NCI-H2227 treated with DMSO at 0.1 percent for 48 hours (cell line): ENCODE measurements around the gene DTD1.

Source experiments
- DNase-seq: peaks from one replicate; lab custom pipeline; 2025; lab: John Stamatoyannopoulos, UW

Gene DTD1

GRCh38 chr20:18615020-18615650, 27.3 kb downstream of the DTD1 start:
- DNase-seq = no peak

- no peak for DNase-seq
Observed at GRCh38 chr20:18621004-18621403, 33.1 kb downstream of the DTD1 start.

GRCh38 chr20:18623156-18623910, 35.5 kb downstream of the DTD1 start:
- DNase-seq = no peak

GRCh38 chr20:18624948-18625347, 37.1 kb downstream of the DTD1 start:
- no peak for DNase-seq

- no peak for DNase-seq
Observed at GRCh38 chr20:18625907-18626655, 38.2 kb downstream of the DTD1 start.

GRCh38 chr20:18628330-18628920, 40.6 kb downstream of the DTD1 start:
- DNase-seq = no peak

- peak; percentile 66 for DNase-seq
Observed at GRCh38 chr20:18632196-18632789, 44.4 kb downstream of the DTD1 start.

- DNase-seq = no peak
Observed at GRCh38 chr20:18633411-18633810, 45.6 kb downstream of the DTD1 start.

- no peak for DNase-seq
Observed at GRCh38 chr20:18634501-18634900, 46.6 kb downstream of the DTD1 start.

- DNase-seq = no peak
Observed at GRCh38 chr20:18635380-18635779, 47.5 kb downstream of the DTD1 start.

GRCh38 chr20:18637224-18637623, 49.4 kb downstream of the DTD1 start:
- no peak for DNase-seq

GRCh38 chr20:18638768-18639167, 50.9 kb downstream of the DTD1 start:
- DNase-seq = no peak

- DNase-seq = peak; percentile 93
Observed at GRCh38 chr20:18639501-18639979, 51.7 kb downstream of the DTD1 start.

GRCh38 chr20:18645196-18645745, 57.4 kb downstream of the DTD1 start:
- DNase-seq = no peak

- DNase-seq = no peak
Observed at GRCh38 chr20:18645851-18646250, 58.0 kb downstream of the DTD1 start.

- DNase-seq = no peak
Observed at GRCh38 chr20:18647777-18648176, 59.9 kb downstream of the DTD1 start.

- DNase-seq = no peak
Observed at GRCh38 chr20:18650224-18650623, 62.4 kb downstream of the DTD1 start.

GRCh38 chr20:18653736-18654447, 66.0 kb downstream of the DTD1 start:
- no peak for DNase-seq

- no peak for DNase-seq
Observed at GRCh38 chr20:18654448-18654773, 66.6 kb downstream of the DTD1 start.

- no peak for DNase-seq
Observed at GRCh38 chr20:18657575-18657974, 69.7 kb downstream of the DTD1 start.
